ENCODE results near the gene NR2F1-AS1.

- TF ChIP-seq POLR2AphosphoS5 (IDR thresholded peaks at IDR 0.05; ENCODE audit: low read depth, low read length) (no peak), SIN3A (IDR thresholded peaks at IDR 0.05; ENCODE audit: borderline replicate concordance, insufficient read depth, low read length) (no peak)
These were observed 202.9 kb downstream of the NR2F1-AS1 start for GRCh38 chr5:93378073-93378472.
